Endometrium (tissue), 2 donors: Measurements from ENCODE around the gene KCNJ10.
A peak's percentile ranks its signal among the peaks of the same experiment; 100 is the strongest.
"Not testable (repeated sequence)": the region's sequence is repeated elsewhere in the genome, so short reads cannot be mapped to it uniquely, and the experiment has no call there.

Experiments
- FAIRE-seq: peaks from 2 replicates; lab custom pipeline; 2012; peaks lifted over from hg19 to GRCh38; lab: Jason Lieb, UNC
- donor health status: control.
- donor health status: control.

KCNJ10 gene

DNA sequence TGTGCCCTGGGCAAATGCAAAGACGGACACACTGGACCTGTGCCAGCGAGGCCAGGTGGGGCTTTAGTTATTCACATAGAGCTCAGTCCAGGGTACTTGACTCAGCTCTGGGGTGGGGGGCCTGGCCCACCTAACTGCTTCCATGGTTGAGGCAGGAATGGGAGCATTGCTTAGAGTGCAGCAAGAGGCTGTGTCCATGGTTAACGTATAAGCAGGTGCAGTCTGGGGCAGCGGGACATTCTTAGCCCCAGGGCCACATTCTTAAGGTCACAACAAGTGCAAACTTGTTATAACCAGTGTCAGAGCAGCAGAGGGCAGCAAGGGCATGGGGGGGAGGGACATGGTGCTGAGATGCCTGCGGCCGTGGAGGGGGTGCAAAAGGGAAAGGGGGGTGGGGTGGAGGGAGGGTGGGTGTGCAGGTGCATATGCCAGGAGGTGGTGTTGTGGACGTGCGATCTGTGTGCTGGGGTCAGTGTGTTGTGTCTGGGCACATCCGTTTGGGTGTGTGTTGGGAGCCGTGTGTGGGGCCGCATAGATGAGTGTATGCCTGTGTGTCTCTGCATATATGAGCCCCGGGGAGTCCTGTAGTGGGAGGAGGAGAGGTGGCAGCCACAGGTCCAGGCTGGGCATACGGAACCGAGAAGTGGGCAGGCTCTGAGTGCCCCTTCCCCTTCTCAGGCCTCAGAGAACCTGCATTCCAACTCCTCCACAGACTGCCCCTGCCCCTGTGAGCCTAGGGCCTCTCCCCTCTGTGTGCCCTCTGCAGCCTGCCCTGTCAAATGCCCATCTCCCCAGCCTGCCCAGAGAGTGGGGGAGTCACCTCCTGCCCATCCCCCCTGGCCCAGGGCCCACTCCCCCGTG lies 8.4 kb downstream of the KCNJ10 start:
- no peak for FAIRE-seq

DNA sequence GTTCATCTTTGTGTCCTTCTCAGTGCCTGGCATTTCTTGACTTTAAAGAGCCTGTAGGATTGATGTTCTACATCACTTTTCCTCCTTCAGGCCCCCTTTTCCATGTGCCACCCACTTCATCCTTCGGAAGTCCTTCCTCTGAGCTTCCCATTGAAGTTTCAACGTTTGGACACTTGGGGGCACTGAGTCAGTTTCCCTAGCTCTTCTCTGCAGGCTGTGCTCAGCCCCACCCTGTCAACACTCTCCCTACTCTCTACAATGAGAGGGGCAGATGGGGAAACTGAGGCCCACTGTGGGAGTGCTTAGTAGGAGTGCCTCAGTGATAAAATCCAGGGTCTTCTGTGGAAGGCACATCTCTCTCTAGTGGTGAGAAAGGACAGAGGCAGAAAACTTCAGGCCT lies 11.9 kb downstream of the KCNJ10 start:
- FAIRE-seq, result no peak

DNA sequence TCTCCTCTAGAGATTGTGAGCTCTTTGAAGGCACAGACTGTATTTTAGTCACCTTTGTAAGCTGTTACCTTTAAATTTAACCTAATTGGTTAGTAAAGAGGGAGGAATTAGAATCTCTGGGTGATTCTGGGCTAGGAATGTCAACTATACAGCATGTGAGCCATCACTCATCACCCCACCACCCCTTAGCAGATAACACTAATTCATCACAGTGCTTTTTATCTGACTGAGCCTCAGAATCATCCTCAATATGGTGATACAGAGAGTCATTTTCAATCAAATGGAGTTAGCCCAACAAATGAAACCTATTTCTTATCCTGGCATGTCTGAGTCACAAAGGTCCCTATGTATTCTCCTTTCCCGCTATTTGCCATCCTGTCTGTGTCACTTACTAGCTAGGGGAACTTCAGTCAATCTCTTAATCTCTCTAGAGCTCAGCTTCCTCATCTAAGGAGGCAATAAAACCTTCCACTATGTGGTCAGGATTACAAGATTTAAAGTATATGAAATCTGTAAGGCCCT lies 13.3 kb downstream of the KCNJ10 start:
- no peak for FAIRE-seq

DNA sequence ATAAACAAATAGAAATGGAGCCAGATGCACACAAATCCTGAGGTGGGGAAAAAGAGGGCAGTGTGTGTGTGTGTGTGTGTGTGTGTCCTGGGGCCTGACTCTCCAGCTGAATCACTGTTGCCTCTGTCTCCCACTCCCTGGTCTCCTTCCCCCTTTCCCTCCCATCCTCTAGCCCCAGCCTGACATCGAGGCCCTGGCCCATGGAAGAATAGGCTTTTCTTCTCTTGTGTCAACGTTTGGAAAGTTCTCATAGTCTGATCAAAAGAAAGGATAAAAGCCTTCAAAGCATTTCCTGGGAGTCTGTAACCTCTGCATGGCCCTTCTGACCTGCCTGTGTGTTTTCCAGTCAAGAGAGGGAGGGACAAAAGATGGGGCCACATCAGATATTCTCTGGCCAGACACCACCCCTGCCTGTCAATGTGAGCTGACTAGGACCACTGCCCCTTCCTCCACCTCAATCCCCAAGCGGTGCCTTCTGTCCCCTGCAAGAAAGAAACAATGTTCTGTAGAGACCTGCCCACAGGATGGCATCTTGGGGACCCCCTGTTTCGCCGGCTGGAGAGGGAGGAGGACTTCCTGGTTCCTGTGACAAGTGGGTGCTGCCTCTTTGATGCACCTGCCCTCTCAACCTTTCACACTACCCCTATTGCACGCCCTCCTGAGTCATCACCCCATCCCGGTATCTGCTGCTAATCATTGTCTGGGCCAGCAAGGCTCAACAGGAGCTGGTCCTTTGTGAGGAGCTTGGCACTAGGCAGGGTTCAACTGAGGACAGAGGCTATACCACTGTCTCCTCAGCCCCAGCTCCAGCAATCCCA lies 16.2 kb downstream of the KCNJ10 start:
- FAIRE-seq, result no peak

DNA sequence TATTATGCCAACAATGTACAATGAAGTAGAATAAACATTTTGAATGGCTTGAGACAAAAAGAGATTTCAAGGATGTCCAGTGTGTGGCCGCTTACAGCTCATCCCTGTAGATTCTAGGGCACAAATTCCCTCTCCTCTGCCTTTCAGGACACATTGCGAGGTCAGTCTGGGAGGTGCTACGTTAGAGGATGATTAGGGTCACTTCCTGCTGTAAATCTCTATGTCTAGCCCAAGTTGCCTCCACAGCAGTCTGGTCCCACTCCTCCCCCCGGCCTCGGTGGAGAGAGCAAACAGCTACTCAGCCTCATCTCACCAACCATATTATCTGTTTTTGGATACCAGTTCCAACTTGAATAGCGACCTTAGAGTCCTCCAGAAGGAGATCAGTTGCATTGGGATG lies 17.0 kb downstream of the KCNJ10 start:
- no peak for FAIRE-seq

DNA sequence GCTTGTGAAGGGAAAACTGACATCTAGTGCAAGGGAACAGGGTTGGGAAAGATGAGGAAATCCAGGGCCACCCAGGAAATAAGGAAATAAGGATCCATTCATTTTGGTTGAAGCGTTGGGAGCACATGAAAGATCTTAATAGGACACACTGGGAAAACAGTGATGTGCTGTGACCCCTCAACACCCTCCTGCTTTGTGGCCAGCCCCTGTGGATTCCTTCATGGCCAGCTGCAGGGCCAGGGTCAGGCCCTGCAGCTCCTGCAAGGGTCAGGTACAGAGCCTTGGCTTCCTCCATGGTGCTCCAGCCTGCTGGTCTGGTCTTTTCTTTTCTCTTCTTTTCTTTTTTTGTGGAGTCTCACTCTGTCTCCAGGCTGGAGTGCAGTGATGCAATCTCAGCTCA lies 19.3 kb downstream of the KCNJ10 start:
- FAIRE-seq, result no peak

DNA sequence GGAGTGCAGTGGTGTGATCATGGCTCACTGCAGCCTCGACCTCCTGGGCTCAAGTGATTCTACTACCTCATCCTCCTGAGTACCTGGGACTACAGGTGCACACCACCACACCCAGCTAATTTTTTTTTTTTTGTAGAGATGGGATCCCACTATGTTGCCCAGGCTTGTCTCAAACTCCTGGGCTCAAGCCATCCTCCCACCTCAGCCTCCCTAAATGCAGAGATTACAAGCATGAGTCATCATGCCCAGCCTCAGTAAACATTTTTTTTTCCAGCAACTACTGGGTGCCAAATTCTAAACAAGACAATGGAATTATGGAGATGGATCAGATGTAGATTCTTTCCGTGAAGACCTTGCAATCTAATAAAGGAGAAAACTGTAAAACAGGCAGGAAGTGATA lies 19.8 kb downstream of the KCNJ10 start:
- not testable (repeated sequence) for FAIRE-seq

DNA sequence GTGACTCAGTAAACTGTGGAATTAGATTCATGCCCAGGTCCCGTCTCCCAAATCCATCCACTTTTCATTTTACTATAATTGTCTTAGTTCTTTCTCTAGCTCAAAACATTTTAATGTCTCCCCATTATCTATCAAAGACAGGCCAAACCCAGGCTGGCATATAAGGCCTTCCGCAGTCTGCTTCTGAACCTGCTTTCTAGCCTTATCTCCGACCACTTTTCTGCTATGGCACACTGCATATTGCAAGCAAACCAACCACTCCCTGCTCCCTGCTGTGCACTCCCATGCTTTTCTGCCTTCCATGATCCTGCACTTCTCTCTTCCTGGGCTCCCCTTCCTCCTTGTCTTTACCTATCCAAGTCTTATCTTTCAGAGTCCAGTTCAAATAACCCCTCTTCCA lies 20.9 kb downstream of the KCNJ10 start:
- no peak for FAIRE-seq

DNA sequence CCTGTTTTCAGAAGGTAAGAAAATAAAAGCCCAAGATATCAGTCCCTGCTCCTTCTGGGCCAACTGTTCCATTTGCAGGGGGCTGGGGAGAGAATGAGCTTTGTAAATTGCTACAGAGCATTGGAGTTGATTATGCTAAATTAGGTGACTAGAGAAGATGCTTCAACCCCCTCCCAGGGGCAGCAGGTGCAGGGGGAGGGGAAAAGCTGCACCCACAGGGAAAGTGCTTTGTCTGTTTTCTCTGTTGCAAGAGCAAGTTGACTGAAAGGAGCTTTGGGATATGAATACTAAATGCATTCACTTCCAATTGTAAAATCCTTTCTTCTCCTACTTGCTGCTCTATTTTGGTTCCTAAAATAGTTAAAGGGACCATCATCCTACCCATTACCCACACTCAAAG lies 21.6 kb downstream of the KCNJ10 start:
- no peak for FAIRE-seq

DNA sequence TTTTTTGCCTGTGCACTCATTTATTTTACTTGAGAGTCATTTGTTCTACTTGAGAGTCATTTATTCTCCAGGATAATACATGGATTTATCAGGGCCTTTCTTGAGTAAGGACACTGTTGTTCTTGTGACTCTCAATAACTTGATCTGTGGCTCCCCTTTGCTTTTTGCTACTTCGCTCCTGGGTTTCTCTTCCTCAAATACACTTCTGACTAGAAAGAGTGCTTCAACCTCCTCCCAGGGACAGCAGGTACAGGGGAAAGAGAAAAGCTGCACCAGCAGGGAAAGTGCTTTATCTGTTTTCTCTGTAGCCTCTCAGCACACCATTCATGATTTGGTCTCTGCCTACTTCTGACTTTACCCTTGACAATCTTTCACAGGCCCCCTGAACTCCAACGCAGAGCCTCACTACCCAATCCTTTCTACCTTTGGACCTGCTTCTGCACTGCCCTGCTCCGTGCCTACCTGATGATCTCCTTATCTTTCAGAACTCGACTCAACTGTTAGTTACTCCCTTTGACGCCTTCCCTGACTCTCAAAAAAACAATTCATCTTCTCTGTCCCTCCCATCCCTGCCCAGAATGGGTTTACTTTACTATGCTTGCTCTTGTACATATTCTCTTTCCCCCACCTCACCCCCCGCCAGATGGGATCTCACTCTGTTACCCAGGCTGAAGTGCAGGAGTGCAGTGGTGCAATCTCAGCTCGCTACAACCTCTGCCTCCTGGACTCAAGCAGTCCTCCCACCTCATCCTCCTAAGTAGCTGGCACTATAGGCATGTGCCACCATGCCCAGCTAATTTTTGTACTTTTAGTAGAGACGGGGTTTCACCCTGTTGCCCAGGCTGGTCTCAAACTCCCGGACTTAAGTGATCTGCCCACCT lies 22.6 kb downstream of the KCNJ10 start:
- no peak for FAIRE-seq

DNA sequence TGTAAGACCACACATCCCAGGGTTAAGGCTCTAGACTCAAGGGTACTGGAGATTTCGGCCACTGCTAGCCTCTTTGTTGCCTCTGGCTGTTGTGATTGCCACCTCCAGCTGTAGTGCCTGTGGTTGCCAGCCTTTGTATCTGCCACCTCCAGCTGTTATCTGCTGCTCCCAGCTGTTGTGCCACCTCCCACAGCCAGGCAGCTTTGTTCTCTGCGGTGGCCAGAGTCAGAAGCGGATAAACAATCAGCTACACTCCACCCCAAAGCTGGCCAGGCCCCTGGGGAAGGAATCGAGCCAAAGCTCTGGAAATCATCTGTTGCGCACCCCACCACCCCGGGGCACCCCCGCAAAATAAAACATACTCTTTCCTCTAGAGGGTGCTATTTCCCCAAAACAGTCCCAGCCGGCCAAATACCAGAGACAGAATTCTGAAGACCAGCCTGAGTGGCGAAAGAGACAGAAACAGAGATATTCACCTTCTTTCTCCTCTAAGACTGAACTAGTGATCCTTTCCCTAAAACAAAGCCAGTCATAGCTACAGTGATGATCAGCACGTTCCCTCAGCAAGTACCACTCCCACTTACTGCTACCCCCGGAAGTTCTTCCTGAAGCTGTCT lies 23.4 kb downstream of the KCNJ10 start:
- FAIRE-seq, result no peak

DNA sequence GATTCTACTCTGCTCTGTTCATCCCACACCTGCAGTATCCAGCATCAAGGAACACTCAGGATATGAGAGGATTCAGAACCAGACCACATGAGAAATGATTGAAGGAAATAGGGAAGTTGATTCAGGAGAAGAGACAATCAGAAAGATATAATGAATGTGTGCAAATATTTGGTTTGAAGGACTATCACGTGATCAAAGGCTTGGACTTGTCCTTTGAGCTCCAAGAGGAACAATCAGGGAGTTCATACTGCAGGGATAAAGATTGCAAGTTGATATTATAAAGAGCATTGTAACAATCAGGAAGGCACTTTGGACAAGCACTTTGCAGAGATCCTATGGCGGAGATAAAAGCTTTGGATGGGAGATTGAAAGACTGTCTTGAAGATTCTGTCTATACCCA lies 24.3 kb downstream of the KCNJ10 start:
- FAIRE-seq, result no peak

DNA sequence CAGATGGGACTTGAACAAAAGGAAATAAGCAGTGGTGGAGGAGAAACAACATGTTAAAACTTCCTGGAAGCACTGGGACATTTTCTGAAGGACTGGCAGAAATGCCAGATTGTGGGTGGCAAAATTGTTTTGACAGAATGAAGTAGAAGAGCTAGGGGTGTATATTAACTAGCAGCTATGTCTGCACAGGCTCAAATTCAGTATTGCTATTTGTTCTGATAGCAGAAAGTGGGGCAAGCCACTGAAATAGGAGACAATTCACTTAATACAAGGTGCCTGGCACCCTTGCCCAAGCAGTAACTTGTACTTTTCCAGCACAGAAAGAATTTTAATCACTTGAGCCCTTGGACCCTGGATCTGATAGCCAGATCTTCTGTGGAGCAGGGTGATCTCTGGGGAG lies 26.4 kb downstream of the KCNJ10 start:
- FAIRE-seq, result no peak

DNA sequence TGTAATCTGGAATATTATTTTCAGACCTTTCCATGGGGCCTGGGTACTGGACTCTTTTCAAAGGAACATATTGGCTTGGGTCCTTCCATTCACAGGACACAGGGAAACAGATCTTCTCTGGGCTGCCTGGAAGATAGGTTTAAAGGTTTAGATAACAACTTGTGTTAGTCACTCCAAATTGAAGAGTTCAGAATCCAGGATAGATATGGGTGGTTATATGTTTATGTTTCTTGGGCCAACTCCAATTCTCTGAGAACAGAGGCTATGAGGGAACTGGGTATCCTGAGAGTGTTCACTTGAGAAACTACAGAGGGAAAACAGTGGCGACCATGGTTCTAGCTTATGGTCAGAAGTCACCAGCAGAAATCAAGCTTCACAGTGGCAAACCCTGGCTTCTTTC lies 29.5 kb downstream of the KCNJ10 start:
- no peak for FAIRE-seq

DNA sequence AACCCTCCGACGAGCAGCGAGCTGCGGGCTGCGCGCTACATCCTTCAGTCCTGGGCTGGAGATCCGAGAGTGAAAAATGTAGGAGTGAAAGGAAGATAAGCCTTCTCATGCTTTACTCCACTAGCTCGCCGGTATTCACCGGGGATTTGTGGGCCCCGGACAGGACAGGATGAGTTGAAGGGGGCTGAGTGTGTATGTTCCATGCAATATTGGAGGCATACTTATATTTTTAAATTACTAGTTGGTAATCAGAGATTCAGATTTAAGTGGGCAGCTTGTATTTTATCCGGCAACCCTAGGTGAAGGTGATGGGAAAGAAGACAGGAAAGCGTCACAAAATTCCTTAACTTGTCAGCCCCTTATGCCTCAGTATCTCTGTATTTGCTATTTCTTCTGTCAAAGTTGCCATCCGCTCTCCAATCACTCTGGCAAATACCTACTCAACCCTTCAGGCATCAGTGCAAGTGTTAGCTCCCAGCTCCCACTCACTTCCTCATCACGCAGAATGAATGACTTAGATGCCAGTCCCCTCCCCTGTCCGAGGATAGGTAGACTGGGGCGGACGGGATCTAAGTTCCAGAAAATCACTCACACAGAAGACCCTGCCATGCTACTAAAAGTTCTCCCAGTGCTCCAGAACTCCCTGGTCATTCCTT lies 37.7 kb downstream of the KCNJ10 start:
- FAIRE-seq, result no peak

DNA sequence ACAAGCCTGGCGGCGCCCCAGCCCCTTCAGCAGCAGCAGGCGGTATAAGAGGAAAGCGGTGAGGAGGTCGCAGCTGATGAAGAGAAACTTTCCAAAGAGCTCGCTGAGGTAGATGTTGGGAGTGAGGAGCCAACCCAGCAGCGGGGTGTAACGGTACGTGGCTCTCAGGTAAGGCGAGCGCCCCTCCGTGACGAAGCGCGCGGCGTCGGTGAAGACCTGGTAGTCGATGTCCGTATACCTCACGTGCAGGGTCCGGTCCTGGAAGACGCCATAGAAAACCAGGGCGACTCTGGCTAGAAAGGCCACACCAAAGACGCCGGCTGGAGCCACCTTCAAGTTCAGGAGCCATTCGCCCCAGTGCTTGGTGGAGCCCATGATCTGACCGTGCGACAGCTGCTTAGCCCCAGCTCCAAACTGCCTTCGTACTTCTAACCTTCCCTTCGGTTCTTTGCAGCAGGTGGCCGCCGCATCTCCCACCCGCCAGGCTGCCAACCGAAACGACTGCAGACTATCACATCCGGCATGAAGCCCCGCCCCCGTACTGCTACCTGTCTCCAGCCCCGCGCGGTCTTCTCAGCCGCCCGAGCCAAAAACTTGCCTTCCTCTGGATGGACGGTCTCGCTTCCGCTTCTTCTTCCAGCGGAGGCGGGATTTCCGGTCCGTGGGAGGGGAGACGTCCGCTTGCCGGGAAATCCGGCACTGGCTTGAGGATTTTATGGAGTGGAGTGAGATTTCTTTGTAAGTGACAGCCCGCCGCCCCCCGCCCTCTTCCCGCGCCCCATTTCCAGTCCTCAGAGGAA lies 38.4 kb downstream of the KCNJ10 start, which contains the start of gene PIGM:
PIGM (minus strand) TSS at position 626 of the 800 bp plus-strand sequence; CDS start at position 375, 251 bp downstream.
- peak; percentile 89 for FAIRE-seq

DNA sequence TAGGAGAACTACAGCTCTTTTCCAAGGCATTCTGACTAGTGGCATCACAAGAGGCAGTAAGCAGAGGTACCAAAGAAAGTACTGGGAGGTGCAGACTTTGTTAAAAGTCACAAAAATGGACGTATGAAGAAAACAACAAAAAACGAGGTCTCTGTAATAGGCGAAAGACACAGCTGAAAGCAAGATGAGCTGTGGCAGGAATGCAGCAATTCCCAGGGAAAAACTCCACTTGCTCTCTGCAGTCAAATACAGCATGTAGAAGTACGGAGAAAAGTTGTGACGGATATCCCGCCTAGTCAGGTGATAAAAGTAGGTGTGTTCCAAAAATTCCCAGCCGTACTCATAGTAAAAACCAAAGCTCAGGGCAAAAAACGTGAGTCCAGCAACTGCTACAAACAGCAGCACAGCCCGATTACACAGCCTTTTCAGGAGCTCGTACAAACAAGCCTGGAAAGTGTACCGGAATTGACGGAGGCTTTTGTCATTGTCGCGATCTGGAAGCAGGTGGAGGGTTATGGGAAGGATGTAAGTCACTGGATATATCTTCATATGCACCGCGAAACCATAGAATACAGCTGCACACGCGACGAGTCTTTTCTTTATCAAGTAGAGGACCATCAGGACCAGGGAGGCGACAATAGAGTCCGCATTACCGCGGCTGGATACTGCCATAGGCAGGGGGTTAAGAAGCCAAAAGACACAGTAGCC lies 39.1 kb downstream of the KCNJ10 start:
- FAIRE-seq, result no peak

DNA sequence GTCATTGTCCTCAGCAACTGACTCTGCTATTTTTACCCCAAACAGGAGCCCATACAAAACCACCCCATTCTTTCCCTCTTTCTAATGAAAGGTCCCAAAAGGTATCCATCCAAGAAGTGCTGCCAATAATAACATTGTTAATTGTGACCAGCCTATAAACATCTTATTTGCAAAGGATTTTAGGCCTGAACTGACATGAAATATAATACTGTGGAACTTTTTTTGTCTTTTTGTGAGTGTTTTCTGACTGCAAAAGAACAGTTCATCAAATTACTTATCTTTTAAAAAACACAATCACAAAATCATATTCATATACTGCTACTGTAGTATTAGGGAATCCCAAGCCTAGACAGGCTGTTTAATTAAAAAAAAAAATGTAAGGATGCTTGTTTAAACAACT lies 41.5 kb downstream of the KCNJ10 start:
- no peak for FAIRE-seq

DNA sequence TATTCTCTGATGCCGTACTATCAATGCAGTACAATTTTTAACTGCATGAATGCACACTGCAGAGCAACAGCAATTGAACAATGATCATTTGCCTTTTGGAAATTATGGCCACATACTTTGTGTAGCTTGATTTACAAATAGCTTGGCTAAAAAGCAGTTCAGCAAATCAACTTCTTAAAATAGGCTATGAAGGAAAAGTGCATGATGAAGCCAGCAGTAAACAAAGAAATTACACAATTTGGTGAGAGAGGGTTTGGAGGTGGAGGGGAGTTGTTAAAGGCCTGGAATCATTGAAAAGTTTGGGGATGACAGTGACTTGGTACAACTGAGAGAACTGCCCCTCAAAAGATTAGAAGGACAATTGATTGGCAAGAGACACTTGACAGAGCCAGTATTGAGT lies 44.6 kb downstream of the KCNJ10 start:
- FAIRE-seq, result no peak
